DOHH2 (cell line): ENCODE measurements around the gene DHRS1.

Experiments used
- H3F3A ChIP-seq: fragments of 200-600 bp; sonication (generic), shearing (Covaris generic); 2 replicates; pipeline ENCODE4 v1.6.0; 2016; ENCODE audit warnings: antibody characterized with exemption, mild to moderate bottlenecking; ENCODE audit not compliant: control insufficient read depth, insufficient read depth
- H3K27ac ChIP-seq: fragments of 200-600 bp; sonication (generic); 2 replicates; pipeline ENCODE4 v1.5.1; 2014; ENCODE audit warnings: low read depth, mild to moderate bottlenecking, low read length, moderate library complexity
- H3K27me3 ChIP-seq: fragments of 200-600 bp; sonication (generic); 2 replicates; pipeline ENCODE4 v1.6.1; 2014; ENCODE audit warnings: mild to moderate bottlenecking, low read length, mixed read lengths; ENCODE audit not compliant: control insufficient read depth
- H3K36me3 ChIP-seq: fragments of 200-600 bp; sonication (generic); 2 replicates; pipeline ENCODE4 v1.6.1; 2014; ENCODE audit warnings: mild to moderate bottlenecking, low read length, moderate library complexity, mixed read lengths; ENCODE audit not compliant: control insufficient read depth
- H3K4me1 ChIP-seq: fragments of 200-600 bp; sonication (generic); 2 replicates; pipeline ENCODE4 v1.6.1; 2014; ENCODE audit warnings: mild to moderate bottlenecking, low read length, mixed read lengths; ENCODE audit not compliant: control insufficient read depth
- H3K4me2 ChIP-seq: fragments of 200-600 bp; sonication (generic); 2 replicates; pipeline ENCODE4 v1.6.0; 2014; ENCODE audit warnings: mild to moderate bottlenecking, low read length, moderate library complexity
- H3K4me3 ChIP-seq: fragments of 200-600 bp; sonication (generic); 2 replicates; pipeline ENCODE4 v1.5.1; 2014; ENCODE audit warnings: mild to moderate bottlenecking, low read length, mixed read lengths
- H3K79me2 ChIP-seq: fragments of 200-600 bp; sonication (generic); 2 replicates; pipeline ENCODE4 v1.6.1; 2014; ENCODE audit warnings: mild to moderate bottlenecking, low read length, mixed read lengths; ENCODE audit not compliant: control insufficient read depth
- H3K9me2 ChIP-seq: fragments of 200-600 bp; sonication (generic); replicated peaks from 2 replicates; pipeline ENCODE4 v1.6.1; 2014; ENCODE audit warnings: mild to moderate bottlenecking, low read length, mixed read lengths; ENCODE audit not compliant: control insufficient read depth
- H3K9me3 ChIP-seq: fragments of 200-600 bp; sonication (generic); 2 replicates; pipeline ENCODE4 v1.6.1; 2014; ENCODE audit warnings: antibody characterized with exemption, low read length, mixed read lengths; ENCODE audit not compliant: control insufficient read depth, insufficient read depth
- H4K20me1 ChIP-seq: fragments of 200-600 bp; sonication (generic); 2 replicates; pipeline ENCODE4 v1.6.0; 2014; ENCODE audit warnings: low read depth, mild to moderate bottlenecking, antibody characterized with exemption, low read length, moderate library complexity; ENCODE audit not compliant: control insufficient read depth, insufficient read depth
- EZH2phosphoT487 ChIP-seq: fragments of 200-600 bp; sonication (generic); IDR thresholded peaks from 2 replicates; pipeline ENCODE4 v1.6.1; 2017; ENCODE audit warnings: borderline replicate concordance, mild to moderate bottlenecking, antibody characterized with exemption, low read length, moderate library complexity, mixed read lengths
- TF ChIP-seq, protein P1 (sequence below): fragments of 200-600 bp; sonication (generic); IDR thresholded peaks from one replicate; pipeline ENCODE4 v1.5.1; 2014; ENCODE audit warnings: antibody characterized with exemption, mild to moderate bottlenecking, low read depth, low read length; ENCODE audit not compliant: poor library complexity, severe bottlenecking

The DHRS1 gene

GRCh38 chr14:24339284-24340151, 39.9 kb upstream of the DHRS1 start, which contains the start of gene RIPK3:
TSS of gene RIPK3 (minus strand) at chr14:24339991. CDS start at chr14:24339826, 165 bp downstream.
- Histone ChIP-seq H3K4me3 (peak within 1 kb of the TSS; percentile 83), H3K27ac (no peak within 1 kb of the TSS), H4K20me1 (no peaks in the 10 kb centered on the region), H3K36me3 (no peaks in the 10 kb centered on the region), H3K27me3 (peaks cover 14% of the 10 kb centered on the region), H3K79me2 (no peaks in the 10 kb centered on the region), H3K4me1 (peaks cover 13% of the 10 kb centered on the region), H3K9me2 (no peaks in the 10 kb centered on the region), H3K9me3 (no peaks in the 10 kb centered on the region), H3K4me2 (peak within 1 kb of the TSS; percentile 90), H3F3A (no peaks in the 10 kb centered on the region; the same call in 1 of the 2 replicates)
- TF ChIP-seq EZH2phosphoT487, result no peak
- TF ChIP-seq, protein P1, sequence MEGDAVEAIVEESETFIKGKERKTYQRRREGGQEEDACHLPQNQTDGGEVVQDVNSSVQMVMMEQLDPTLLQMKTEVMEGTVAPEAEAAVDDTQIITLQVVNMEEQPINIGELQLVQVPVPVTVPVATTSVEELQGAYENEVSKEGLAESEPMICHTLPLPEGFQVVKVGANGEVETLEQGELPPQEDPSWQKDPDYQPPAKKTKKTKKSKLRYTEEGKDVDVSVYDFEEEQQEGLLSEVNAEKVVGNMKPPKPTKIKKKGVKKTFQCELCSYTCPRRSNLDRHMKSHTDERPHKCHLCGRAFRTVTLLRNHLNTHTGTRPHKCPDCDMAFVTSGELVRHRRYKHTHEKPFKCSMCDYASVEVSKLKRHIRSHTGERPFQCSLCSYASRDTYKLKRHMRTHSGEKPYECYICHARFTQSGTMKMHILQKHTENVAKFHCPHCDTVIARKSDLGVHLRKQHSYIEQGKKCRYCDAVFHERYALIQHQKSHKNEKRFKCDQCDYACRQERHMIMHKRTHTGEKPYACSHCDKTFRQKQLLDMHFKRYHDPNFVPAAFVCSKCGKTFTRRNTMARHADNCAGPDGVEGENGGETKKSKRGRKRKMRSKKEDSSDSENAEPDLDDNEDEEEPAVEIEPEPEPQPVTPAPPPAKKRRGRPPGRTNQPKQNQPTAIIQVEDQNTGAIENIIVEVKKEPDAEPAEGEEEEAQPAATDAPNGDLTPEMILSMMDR, result no peak

DNA sequence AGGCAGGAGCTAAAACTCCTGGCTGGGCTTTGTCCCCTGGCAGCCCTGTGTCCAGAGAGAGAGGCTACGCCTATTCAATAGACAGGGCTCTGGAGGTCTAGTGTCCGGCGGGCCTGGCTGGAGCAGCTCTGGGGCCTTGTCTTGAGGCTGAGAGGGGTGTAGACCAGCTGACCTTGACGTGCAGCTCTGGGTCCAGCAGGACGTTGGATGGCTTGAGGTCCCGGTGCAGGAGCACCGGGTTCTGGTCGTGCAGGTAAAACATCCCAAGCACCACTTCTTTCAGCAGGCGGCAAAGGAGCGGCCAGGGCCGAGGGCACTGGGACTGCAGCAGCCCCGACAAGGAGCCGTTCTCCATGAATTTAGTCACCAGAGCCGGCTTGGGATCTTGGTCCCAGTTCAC, 39.3 kb upstream of the DHRS1 start:
- Histone ChIP-seq H3K27me3 (peaks cover 13% of the 10 kb centered on the region), H3K36me3 (no peaks in the 10 kb centered on the region), H4K20me1 (no peaks in the 10 kb centered on the region), H3K4me1 (peaks cover 19% of the 10 kb centered on the region), H3F3A (no peaks in the 10 kb centered on the region; the same call in 1 of the 2 replicates), H3K9me3 (no peaks in the 10 kb centered on the region), H3K4me2 (peak overlapping the region; percentile 90), H3K27ac (no peak overlapping the region), H3K4me3 (peak overlapping the region; percentile 83), H3K9me2 (no peaks in the 10 kb centered on the region), H3K79me2 (no peaks in the 10 kb centered on the region)
- TF ChIP-seq, protein P1, result no peak
- no peak for TF ChIP-seq EZH2phosphoT487

- no peak overlapping the region for H3K4me2 ChIP-seq
- no peaks in the 10 kb centered on the region; the same call in 1 of the 2 replicates for H3F3A ChIP-seq
- no peaks in the 10 kb centered on the region for H4K20me1 ChIP-seq
- no peaks in the 10 kb centered on the region for H3K9me3 ChIP-seq
- no peaks in the 10 kb centered on the region for H3K9me2 ChIP-seq
- no peak overlapping the region for H3K4me3 ChIP-seq
- H3K36me3 ChIP-seq, result no peaks in the 10 kb centered on the region
- H3K4me1 ChIP-seq, result peaks cover 29% of the 10 kb centered on the region
- no peak overlapping the region for H3K27ac ChIP-seq
- H3K79me2 ChIP-seq, result no peaks in the 10 kb centered on the region
- TF ChIP-seq, protein P1, result no peak
- no peak for TF ChIP-seq EZH2phosphoT487
- H3K27me3 ChIP-seq, result peaks cover 18% of the 10 kb centered on the region
Observed at GRCh38 chr14:24337824-24338175, 38.2 kb upstream of the DHRS1 start.
